HepG2 (cell line): ENCODE data around the gene AGRP. TPM values are rescaled to one million over a fixed set of nuclear protein-coding genes. Genes with fewer than 3 reads are reported as not detected.

Experiments used
- HMG20B ChIP-seq: conservative IDR thresholded peaks from 2 replicates; pipeline ENCODE4 v1.6.1; 2016; ENCODE audit warnings: missing genetic modification reagents, missing compliant biosample characterization
- ISX ChIP-seq: sonication (generic); formaldehyde crosslinking; conservative IDR thresholded peaks from 2 replicates; pipeline ENCODE4 v1.5.0; 2020; ENCODE audit warnings: missing genetic modification reagents
- MAFK ChIP-seq, 2 experiments: IDR thresholded peaks in 1 of 2; conservative IDR thresholded peaks in 1 of 2; 2 replicates each; pipeline ENCODE4 v1.6.1; 2011; ENCODE audit warnings: improper control_type of control experiment in 2 of 2, low read length in 2 of 2
- MXD4 ChIP-seq: IDR thresholded peaks from 2 replicates; pipeline ENCODE4 v1.6.1; 2016; ENCODE audit warnings: mild to moderate bottlenecking, missing biosample characterization, missing genetic modification reagents
- NCOA2 ChIP-seq: sonication (generic); formaldehyde crosslinking; IDR thresholded peaks from 2 replicates; pipeline ENCODE4 v1.8.0; 2022; ENCODE audit warnings: inconsistent platforms
- RNF2 ChIP-seq: fragments of 450-650 bp; conservative IDR thresholded peaks from 2 replicates; pipeline ENCODE4 v1.6.1; 2016; ENCODE audit warnings: low read depth
- RORA ChIP-seq: sonication (generic); formaldehyde crosslinking; IDR thresholded peaks from 2 replicates; pipeline ENCODE4 v1.5.0; 2020; ENCODE audit warnings: mild to moderate bottlenecking, missing genetic modification reagents, moderate library complexity
- ZFAT ChIP-seq: sonication (generic); formaldehyde crosslinking; conservative IDR thresholded peaks from 2 replicates; pipeline ENCODE4 v1.8.1; 2023; ENCODE audit warnings: missing genetic modification reagents, inconsistent platforms
- ZNF138 ChIP-seq: sonication (generic); formaldehyde crosslinking; IDR thresholded peaks from 2 replicates; pipeline ENCODE4 v1.5.0; 2020; ENCODE audit warnings: mild to moderate bottlenecking, low read depth, missing genetic modification reagents
- ZNF180 ChIP-seq: sonication (generic); formaldehyde crosslinking; IDR thresholded peaks from 2 replicates; pipeline ENCODE4 v1.4.0; 2020; ENCODE audit warnings: low read depth, missing genetic modification reagents, borderline replicate concordance
- ZNF350 ChIP-seq: sonication (generic); formaldehyde crosslinking; IDR thresholded peaks from 2 replicates; pipeline ENCODE4 v1.4.0; 2020; ENCODE audit warnings: mild to moderate bottlenecking, low read depth, missing genetic modification reagents, borderline replicate concordance
- ZNF441 ChIP-seq: sonication (generic); formaldehyde crosslinking; IDR thresholded peaks from 2 replicates; pipeline ENCODE4 v1.7.0; 2021; ENCODE audit warnings: missing genetic modification reagents, borderline replicate concordance
- ZNF530 ChIP-seq: sonication (generic); formaldehyde crosslinking; IDR thresholded peaks from 2 replicates; pipeline ENCODE4 v1.5.0; 2020; ENCODE audit warnings: low read depth, mild to moderate bottlenecking, missing genetic modification reagents
- ZNF546 ChIP-seq: sonication (generic); formaldehyde crosslinking; conservative IDR thresholded peaks from 2 replicates; pipeline ENCODE4 v1.8.1; 2023; ENCODE audit warnings: mild to moderate bottlenecking, missing genetic modification reagents
- ZNF614 ChIP-seq: IDR thresholded peaks from 2 replicates; pipeline ENCODE4 v1.6.1; 2018; ENCODE audit warnings: missing biosample characterization, missing genetic modification reagents, inconsistent platforms, borderline replicate concordance
- ZNF749 ChIP-seq: sonication (generic); formaldehyde crosslinking; IDR thresholded peaks from 2 replicates; pipeline ENCODE4 v1.8.0; 2022; ENCODE audit warnings: mild to moderate bottlenecking, missing genetic modification reagents, moderate library complexity, borderline replicate concordance
- polyA plus RNA-seq, 8 experiments: library from polyadenylated mRNA; depleted of rRNA in 3 of 8; stranded (reverse) in 7 of 8; unstranded in 1 of 8; fragments of >200 nt; fragmentation: Illumina TruSeq in 4 of 8; extraction: Trizol in 4 of 8; gene quantifications; 2 replicates each; pipeline versions ENCODE4 v1.2.1 to v1.2.3, GENCODE V29; 2011 to 2016; ENCODE audit warnings: low read depth in 4 of 8, missing spikeins in 1 of 8, mixed read lengths in 1 of 8; ENCODE audit not compliant: insufficient read depth in 1 of 8
- total RNA-seq, 5 experiments: library from RNA; depleted of rRNA; stranded (reverse); fragments of >200 nt; fragmentation: Illumina TruSeq; extraction: Trizol; gene quantifications; 2 replicates each; pipeline ENCODE4 v1.2.3, GENCODE V29; 2016; ENCODE audit warnings: low read depth in 1 of 5
- TF ChIP-seq, protein P1 (sequence below): sonication (generic); formaldehyde crosslinking; IDR thresholded peaks from 2 replicates; pipeline ENCODE4 v1.5.1; 2020; ENCODE audit warnings: missing genetic modification reagents, mild to moderate bottlenecking, borderline replicate concordance
- TF ChIP-seq, protein P2 (sequence below): IDR thresholded peaks from 2 replicates; pipeline ENCODE4 v1.6.1; 2016; ENCODE audit warnings: mild to moderate bottlenecking, missing biosample characterization, missing genetic modification reagents
- TF ChIP-seq, protein P3 (sequence below): sonication (generic); formaldehyde crosslinking; IDR thresholded peaks from 2 replicates; pipeline ENCODE4 v1.5.0; 2020; ENCODE audit warnings: mild to moderate bottlenecking, missing genetic modification reagents, moderate library complexity
- TF ChIP-seq, protein P4 (sequence below): sonication (generic); formaldehyde crosslinking; IDR thresholded peaks from 2 replicates; pipeline ENCODE4 v1.4.0; 2020; ENCODE audit warnings: missing genetic modification reagents
- TF ChIP-seq, protein P5 (sequence below): sonication (generic); formaldehyde crosslinking; IDR thresholded peaks from 2 replicates; pipeline ENCODE4 v1.4.0; 2020; ENCODE audit warnings: missing genetic modification reagents, low read depth, mild to moderate bottlenecking, borderline replicate concordance

AGRP gene
- total and polyA plus RNA-seq, 2 of the 13 experiments (the other 11 are each of a cell fraction or from before 2014, with no cell fraction given) = not detected

DNA sequence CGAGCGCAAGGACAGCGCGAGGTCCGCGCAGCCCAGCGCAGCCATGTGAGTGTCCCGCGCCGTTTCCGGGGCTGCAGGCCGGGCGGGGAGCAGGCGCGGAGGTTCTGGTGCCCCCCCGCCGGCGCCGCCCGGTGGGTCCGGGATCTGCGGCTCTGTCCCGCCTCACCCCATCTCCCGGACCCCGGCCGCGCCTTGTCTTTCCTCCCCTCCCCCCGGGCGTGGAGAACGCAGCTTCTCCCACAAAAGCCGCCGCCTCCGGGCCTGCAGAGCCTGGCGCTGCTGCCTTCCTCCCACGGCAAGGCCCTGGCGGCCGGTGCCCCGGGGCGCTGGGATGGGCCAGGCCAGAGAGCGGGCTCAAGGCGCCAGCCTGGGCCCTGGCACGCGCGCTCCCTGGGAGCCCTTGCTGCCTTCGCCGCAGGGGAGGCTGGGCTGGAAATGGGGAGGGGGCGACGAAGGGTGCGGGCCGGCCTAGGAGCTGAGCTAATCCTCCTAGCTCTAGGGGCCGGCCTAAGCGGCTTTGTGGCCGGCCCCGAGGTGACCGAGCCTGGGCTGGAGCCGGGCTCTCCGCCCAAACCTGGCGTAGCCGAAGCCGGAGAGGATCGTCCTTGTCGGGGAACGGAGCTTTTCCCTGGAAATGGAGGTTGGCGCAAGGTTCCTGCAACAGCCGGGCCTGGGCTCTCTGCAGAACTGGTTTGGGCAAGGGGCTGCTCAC is 45.7 kb upstream of the AGRP start (continued):
- TF ChIP-seq, protein P1, sequence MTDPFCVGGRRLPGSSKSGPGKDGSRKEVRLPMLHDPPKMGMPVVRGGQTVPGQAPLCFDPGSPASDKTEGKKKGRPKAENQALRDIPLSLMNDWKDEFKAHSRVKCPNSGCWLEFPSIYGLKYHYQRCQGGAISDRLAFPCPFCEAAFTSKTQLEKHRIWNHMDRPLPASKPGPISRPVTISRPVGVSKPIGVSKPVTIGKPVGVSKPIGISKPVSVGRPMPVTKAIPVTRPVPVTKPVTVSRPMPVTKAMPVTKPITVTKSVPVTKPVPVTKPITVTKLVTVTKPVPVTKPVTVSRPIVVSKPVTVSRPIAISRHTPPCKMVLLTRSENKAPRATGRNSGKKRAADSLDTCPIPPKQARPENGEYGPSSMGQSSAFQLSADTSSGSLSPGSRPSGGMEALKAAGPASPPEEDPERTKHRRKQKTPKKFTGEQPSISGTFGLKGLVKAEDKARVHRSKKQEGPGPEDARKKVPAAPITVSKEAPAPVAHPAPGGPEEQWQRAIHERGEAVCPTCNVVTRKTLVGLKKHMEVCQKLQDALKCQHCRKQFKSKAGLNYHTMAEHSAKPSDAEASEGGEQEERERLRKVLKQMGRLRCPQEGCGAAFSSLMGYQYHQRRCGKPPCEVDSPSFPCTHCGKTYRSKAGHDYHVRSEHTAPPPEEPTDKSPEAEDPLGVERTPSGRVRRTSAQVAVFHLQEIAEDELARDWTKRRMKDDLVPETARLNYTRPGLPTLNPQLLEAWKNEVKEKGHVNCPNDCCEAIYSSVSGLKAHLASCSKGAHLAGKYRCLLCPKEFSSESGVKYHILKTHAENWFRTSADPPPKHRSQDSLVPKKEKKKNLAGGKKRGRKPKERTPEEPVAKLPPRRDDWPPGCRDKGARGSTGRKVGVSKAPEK (CRISPR knock-in tag) = no peak
- TF ChIP-seq ZFAT (CRISPR knock-in tag) (0 out of 2 replicates have a peak, but pooled peaks have one; percentile 45), ZNF350 (CRISPR knock-in tag) (0 out of 2 replicates have a peak, but pooled peaks have one; percentile 26), ZNF180 (peak; percentile 74; the same call in 1 of the 2 replicates), MAFK (conservative IDR thresholded peaks at IDR 0.05 in 1 of 2, IDR thresholded peaks at IDR 0.05 in 1 of 2; ENCODE audit: low read length in 2 of 2) (no peak), NCOA2 (CRISPR knock-in tag) (no peak), ZNF546 (CRISPR knock-in tag) (peak; percentile 20; the same call in 1 of the 2 replicates), ISX (CRISPR knock-in tag) (0 out of 2 replicates have a peak, but pooled peaks have one; percentile 66), ZNF749 (CRISPR knock-in tag) (peak; percentile 79; the same call in 1 of the 2 replicates), ZNF614 (0 out of 2 replicates have a peak, but pooled peaks have one; percentile 16), RORA (CRISPR knock-in tag) (no peak), MXD4 (CRISPR knock-in tag) (no peak), ZNF530 (CRISPR knock-in tag) (no peak), ZNF441 (CRISPR knock-in tag) (no peak), ZNF138 (CRISPR knock-in tag) (no peak), HMG20B (CRISPR knock-in tag) (no peak; the same call in 1 of the 2 replicates), RNF2 (peak; percentile 44; the same call in 1 of the 2 replicates)
- TF ChIP-seq, protein P2, sequence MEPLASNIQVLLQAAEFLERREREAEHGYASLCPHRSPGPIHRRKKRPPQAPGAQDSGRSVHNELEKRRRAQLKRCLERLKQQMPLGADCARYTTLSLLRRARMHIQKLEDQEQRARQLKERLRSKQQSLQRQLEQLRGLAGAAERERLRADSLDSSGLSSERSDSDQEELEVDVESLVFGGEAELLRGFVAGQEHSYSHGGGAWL = peak; percentile 47; the same call in 1 of the 2 replicates
- TF ChIP-seq, protein P3, sequence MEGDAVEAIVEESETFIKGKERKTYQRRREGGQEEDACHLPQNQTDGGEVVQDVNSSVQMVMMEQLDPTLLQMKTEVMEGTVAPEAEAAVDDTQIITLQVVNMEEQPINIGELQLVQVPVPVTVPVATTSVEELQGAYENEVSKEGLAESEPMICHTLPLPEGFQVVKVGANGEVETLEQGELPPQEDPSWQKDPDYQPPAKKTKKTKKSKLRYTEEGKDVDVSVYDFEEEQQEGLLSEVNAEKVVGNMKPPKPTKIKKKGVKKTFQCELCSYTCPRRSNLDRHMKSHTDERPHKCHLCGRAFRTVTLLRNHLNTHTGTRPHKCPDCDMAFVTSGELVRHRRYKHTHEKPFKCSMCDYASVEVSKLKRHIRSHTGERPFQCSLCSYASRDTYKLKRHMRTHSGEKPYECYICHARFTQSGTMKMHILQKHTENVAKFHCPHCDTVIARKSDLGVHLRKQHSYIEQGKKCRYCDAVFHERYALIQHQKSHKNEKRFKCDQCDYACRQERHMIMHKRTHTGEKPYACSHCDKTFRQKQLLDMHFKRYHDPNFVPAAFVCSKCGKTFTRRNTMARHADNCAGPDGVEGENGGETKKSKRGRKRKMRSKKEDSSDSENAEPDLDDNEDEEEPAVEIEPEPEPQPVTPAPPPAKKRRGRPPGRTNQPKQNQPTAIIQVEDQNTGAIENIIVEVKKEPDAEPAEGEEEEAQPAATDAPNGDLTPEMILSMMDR = peak; percentile 1; the same call in 1 of the 2 replicates
- TF ChIP-seq, protein P4, sequence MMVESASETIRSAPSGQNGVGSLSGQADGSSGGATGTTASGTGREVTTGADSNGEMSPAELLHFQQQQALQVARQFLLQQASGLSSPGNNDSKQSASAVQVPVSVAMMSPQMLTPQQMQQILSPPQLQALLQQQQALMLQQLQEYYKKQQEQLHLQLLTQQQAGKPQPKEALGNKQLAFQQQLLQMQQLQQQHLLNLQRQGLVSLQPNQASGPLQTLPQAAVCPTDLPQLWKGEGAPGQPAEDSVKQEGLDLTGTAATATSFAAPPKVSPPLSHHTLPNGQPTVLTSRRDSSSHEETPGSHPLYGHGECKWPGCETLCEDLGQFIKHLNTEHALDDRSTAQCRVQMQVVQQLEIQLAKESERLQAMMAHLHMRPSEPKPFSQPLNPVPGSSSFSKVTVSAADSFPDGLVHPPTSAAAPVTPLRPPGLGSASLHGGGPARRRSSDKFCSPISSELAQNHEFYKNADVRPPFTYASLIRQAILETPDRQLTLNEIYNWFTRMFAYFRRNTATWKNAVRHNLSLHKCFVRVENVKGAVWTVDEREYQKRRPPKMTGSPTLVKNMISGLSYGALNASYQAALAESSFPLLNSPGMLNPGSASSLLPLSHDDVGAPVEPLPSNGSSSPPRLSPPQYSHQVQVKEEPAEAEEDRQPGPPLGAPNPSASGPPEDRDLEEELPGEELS = 0 out of 2 replicates have a peak, but pooled peaks have one; percentile 24
- TF ChIP-seq, protein P5, sequence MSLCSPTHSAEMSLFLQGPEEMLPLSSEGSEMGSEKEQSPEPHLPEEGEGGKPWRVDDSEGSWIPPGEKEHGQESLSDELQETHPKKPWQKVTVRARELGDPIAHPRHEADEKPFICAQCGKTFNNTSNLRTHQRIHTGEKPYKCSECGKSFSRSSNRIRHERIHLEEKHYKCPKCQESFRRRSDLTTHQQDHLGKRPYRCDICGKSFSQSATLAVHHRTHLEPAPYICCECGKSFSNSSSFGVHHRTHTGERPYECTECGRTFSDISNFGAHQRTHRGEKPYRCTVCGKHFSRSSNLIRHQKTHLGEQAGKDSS = no peak
